Nephron progenitor cell (in vitro differentiated cells): ENCODE measurements around the gene GJB4.

ENCODE experiments used
- DNase-seq: peaks from one replicate; pipeline ENCODE4 v3.0.0; 2021
- H3K27ac Mint-ChIP-seq: 2 replicates; pipeline ENCODE4 v1.8.0; 2021; ENCODE audit warnings: mild to moderate bottlenecking, moderate library complexity, mixed read lengths
- H3K27me3 Mint-ChIP-seq: 2 replicates; pipeline ENCODE4 v1.8.0; 2021; ENCODE audit warnings: mild to moderate bottlenecking, low read depth, mixed read lengths; ENCODE audit not compliant: poor library complexity
- H3K36me3 Mint-ChIP-seq: 2 replicates; pipeline ENCODE4 v1.8.0; 2021; ENCODE audit warnings: low read depth, mixed read lengths
- H3K4me1 Mint-ChIP-seq: 2 replicates; pipeline ENCODE4 v1.8.0; 2021; ENCODE audit warnings: mixed read lengths
- H3K4me3 Mint-ChIP-seq: 2 replicates; pipeline ENCODE4 v1.8.0; 2021; ENCODE audit warnings: mild to moderate bottlenecking, moderate library complexity, mixed read lengths
- H3K9me3 Mint-ChIP-seq: 2 replicates; pipeline ENCODE4 v1.8.0; 2021; ENCODE audit warnings: mild to moderate bottlenecking, moderate library complexity, mixed read lengths
- TF ChIP-seq, protein P1 (sequence below): fragments of 200-600 bp; sonication (generic); IDR thresholded peaks from 2 replicates; pipeline ENCODE4 v1.5.0; 2021; ENCODE audit warnings: antibody characterized with exemption

The GJB4 gene

DNA sequence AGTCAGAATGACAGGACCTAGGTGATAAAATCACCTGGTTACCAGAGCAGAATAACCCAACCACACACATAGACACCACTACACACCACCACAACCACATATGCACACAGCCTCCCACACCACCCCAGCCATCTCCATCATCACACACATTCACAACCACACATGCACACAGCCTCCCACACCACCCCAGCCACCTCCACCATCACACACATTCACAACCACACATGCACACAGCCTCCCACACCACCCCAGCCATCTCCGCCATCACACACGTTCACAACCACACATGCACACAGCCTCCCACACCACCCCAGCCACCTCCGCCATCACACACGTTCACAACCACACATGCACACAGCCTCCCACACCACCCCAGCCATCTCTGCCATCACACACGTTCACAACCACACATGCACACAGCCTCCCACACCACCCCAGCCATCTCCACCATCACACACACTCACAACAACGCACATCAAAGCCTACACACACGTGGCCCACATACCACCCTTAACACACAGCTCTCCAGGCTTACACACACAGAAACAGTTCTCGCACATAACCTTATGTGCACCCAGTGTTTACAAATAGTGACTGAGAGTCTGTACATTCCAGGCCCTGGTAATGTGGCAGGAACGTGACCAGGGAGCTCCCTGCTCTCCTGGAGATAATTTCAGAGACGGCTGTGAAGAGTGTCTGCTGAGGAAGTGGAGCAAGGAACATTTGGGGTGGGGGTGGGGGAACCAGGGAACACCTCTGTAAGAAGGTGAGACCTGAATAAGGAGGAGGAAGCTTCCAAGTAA lies 18.2 kb downstream of the GJB4 start:
- H3K27me3 Mint-ChIP-seq: peaks cover 50% of the 10 kb centered on the region
- no peak for DNase-seq
- TF ChIP-seq, protein P1, sequence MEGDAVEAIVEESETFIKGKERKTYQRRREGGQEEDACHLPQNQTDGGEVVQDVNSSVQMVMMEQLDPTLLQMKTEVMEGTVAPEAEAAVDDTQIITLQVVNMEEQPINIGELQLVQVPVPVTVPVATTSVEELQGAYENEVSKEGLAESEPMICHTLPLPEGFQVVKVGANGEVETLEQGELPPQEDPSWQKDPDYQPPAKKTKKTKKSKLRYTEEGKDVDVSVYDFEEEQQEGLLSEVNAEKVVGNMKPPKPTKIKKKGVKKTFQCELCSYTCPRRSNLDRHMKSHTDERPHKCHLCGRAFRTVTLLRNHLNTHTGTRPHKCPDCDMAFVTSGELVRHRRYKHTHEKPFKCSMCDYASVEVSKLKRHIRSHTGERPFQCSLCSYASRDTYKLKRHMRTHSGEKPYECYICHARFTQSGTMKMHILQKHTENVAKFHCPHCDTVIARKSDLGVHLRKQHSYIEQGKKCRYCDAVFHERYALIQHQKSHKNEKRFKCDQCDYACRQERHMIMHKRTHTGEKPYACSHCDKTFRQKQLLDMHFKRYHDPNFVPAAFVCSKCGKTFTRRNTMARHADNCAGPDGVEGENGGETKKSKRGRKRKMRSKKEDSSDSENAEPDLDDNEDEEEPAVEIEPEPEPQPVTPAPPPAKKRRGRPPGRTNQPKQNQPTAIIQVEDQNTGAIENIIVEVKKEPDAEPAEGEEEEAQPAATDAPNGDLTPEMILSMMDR: no peak
- H3K27ac Mint-ChIP-seq: no peak overlapping the region
- H3K4me1 Mint-ChIP-seq: no peaks in the 10 kb centered on the region
- no peaks in the 10 kb centered on the region for H3K9me3 Mint-ChIP-seq
- no peaks in the 10 kb centered on the region for H3K36me3 Mint-ChIP-seq
- no peak overlapping the region for H3K4me3 Mint-ChIP-seq

DNA sequence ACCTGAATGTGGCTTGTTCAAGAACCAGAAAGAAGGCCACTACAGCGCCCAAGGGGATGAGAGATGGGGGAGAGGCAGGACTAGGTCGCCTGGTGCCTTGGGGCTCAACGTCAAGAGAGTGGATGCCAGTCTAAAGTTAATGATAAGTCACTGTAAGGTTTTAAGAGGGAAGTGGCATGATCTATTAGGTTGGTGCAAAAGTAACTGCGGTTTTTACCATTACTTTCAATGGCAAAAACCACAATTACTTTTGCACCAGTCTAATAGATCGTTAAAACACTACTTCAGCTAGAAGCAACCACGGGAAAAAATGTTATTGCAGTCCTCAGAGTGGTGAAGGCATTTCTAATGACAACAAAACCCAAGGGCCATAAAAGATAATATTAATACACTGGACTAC lies 18.8 kb downstream of the GJB4 start:
- DNase-seq: no peak
- TF ChIP-seq, protein P1: no peak
- no peak overlapping the region for H3K27ac Mint-ChIP-seq
- peaks cover 57% of the 10 kb centered on the region for H3K27me3 Mint-ChIP-seq
- H3K4me1 Mint-ChIP-seq: no peaks in the 10 kb centered on the region
- no peak overlapping the region for H3K4me3 Mint-ChIP-seq
- H3K36me3 Mint-ChIP-seq: no peaks in the 10 kb centered on the region
- no peaks in the 10 kb centered on the region for H3K9me3 Mint-ChIP-seq

DNA sequence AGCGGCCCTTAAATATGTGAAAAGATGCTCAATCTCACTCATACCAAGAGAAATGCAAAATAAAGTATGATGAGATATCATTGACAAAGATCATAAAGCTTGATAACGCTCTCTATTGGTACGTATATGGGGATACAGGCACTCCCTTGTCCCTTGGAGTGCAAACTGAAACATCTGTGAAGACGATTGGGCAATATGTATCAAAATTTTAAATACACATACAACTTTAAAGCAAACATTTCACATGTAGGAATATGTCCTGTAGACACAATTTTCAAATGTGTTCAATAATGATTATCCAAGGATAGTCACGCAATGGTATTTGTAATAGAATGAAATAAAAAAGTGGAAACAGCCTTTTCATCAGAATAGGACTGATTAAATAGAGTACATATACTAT lies 19.5 kb downstream of the GJB4 start:
- DNase-seq: no peak
- H3K27ac Mint-ChIP-seq: no peak overlapping the region
- no peaks in the 10 kb centered on the region for H3K9me3 Mint-ChIP-seq
- peaks cover 62% of the 10 kb centered on the region for H3K27me3 Mint-ChIP-seq
- no peak overlapping the region for H3K4me3 Mint-ChIP-seq
- TF ChIP-seq, protein P1: no peak
- H3K36me3 Mint-ChIP-seq: no peaks in the 10 kb centered on the region
- no peaks in the 10 kb centered on the region for H3K4me1 Mint-ChIP-seq

DNA sequence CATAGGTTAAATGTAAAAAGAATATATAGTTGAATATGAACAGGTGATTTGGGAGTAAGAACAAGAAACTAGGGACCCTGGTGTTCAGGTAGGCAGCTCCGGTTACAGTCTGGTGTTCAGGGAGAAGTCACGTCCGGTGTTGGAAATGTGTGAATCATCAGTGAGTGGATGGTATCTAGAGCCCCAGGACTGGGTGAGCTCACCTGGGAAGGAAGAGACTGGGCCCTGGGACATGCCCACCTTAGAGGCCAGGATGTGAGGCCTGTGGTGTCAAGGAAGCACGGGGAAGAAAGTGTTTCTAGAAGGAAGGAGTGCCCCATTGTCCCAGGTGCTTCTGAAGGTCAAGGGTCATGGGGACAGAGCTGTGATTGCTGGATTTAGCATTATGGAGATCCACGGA lies 20.0 kb downstream of the GJB4 start:
- Mint-ChIP-seq H3K9me3 (no peaks in the 10 kb centered on the region), H3K4me1 (no peaks in the 10 kb centered on the region), H3K36me3 (no peaks in the 10 kb centered on the region), H3K27me3 (peaks cover 66% of the 10 kb centered on the region), H3K4me3 (no peak overlapping the region), H3K27ac (no peak overlapping the region)
- TF ChIP-seq, protein P1: no peak
- DNase-seq: no peak

DNA sequence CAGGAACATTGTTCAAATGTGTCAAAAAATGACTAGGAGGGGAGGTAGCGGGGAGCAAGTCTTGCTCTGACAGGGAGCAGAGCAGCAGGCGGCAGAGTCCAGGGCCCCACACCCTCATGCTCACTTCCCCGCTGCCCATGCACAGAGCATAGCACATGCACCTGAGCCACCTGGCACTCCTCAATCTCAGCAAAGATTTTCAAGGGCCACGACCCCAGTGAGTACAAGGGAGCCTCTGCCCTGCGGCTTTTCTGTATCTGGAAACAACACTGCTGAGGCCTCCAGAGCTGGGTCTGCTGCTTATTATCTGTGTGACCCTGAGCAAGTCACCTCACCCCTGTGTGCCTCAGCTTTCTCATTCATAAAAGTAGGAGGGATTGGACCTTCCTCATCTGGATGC lies 20.4 kb downstream of the GJB4 start:
- DNase-seq: no peak
- Mint-ChIP-seq H3K9me3 (no peaks in the 10 kb centered on the region), H3K4me3 (no peak overlapping the region), H3K27ac (no peak overlapping the region), H3K27me3 (peaks cover 70% of the 10 kb centered on the region), H3K4me1 (no peaks in the 10 kb centered on the region), H3K36me3 (no peaks in the 10 kb centered on the region)
- TF ChIP-seq, protein P1: no peak

DNA sequence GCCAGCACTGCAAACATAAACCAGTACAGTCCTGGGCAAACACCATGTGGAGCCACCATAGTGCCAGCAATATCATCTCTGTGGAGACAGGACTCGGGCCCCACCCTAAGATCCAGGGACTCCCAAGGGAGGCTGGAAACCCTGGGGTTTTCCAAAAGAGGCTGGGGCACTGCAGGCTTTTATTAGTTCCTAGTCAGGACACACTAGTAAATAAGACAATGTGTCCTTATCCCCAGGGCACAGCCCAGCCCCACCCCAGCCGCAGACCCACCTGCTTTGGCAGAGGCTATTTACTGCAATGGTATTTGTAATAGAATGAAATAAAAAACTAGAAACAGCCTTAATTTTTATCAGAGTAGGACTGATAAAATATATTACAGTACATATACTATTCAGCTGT lies 21.0 kb downstream of the GJB4 start:
- DNase-seq: no peak
- Mint-ChIP-seq H3K27ac (no peak overlapping the region), H3K4me1 (no peaks in the 10 kb centered on the region), H3K27me3 (peaks cover 76% of the 10 kb centered on the region), H3K36me3 (no peaks in the 10 kb centered on the region), H3K4me3 (peak overlapping the region; percentile 48), H3K9me3 (no peaks in the 10 kb centered on the region)
- TF ChIP-seq, protein P1: no peak
